Gastroesophageal sphincter (tissue), 3 donors: ENCODE measurements around the gene C1orf185.

Source experiments
- EP300 ChIP-seq: sonication (generic); formaldehyde crosslinking; IDR thresholded peaks from one replicate; pipeline ENCODE4 v1.6.1; 2017; ENCODE audit warnings: antibody characterized with exemption, mild to moderate bottlenecking
- POLR2A ChIP-seq, 2 donors: fragments of 450-650 bp; IDR thresholded peaks; one replicate each; pipeline ENCODE4 v1.6.1; 2017; ENCODE audit warnings: antibody characterized with exemption in 2 of 2, mild to moderate bottlenecking in 2 of 2, moderate library complexity in 1 of 2
- POLR2AphosphoS5 ChIP-seq: sonication (generic); formaldehyde crosslinking; IDR thresholded peaks from one replicate; pipeline ENCODE4 v1.6.1; 2017; ENCODE audit warnings: antibody characterized with exemption
- TF ChIP-seq, protein P1 (sequence below), 4 experiments: fragments of 200-600 bp in 2 of 4; fragments of 450-650 bp in 2 of 4; sonication (generic) in 1 of 4; IDR thresholded peaks; one replicate each; pipeline ENCODE4 v1.5.1; 2017 to 2019; ENCODE audit warnings: antibody characterized with exemption in 4 of 4, mild to moderate bottlenecking in 2 of 4, moderate library complexity in 2 of 4

DNA sequence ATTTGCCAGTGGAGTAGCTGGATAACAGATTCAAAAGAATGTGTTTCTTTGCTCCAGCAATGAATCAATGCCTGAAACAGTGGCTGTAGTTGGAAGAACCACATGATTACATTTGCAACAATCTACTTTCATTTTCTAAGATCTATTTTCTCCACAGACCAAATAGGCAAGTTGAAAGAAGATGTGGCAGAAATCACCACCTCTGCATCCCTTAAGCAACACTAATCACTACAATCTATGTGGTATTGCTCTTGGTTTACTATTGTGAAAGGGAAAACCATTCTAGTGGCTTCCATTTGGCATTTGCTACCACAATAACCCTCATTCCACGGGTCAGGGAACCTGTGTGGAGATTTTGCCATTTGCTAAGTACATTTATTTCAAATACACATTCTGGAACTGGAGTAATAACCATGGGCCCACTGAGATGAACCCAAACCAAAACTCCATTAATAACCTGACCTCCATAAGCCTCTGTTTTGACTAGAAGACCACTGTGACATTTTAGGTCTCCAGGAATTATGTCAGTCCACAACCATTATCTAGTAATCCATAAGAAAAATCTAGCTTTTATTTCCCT is 66.3 kb downstream of the C1orf185 start:
- TF ChIP-seq, protein P1, sequence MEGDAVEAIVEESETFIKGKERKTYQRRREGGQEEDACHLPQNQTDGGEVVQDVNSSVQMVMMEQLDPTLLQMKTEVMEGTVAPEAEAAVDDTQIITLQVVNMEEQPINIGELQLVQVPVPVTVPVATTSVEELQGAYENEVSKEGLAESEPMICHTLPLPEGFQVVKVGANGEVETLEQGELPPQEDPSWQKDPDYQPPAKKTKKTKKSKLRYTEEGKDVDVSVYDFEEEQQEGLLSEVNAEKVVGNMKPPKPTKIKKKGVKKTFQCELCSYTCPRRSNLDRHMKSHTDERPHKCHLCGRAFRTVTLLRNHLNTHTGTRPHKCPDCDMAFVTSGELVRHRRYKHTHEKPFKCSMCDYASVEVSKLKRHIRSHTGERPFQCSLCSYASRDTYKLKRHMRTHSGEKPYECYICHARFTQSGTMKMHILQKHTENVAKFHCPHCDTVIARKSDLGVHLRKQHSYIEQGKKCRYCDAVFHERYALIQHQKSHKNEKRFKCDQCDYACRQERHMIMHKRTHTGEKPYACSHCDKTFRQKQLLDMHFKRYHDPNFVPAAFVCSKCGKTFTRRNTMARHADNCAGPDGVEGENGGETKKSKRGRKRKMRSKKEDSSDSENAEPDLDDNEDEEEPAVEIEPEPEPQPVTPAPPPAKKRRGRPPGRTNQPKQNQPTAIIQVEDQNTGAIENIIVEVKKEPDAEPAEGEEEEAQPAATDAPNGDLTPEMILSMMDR (IDR thresholded peaks at IDR 0.05), result no peak
- no peak for TF ChIP-seq POLR2A (IDR thresholded peaks at IDR 0.05)
- no peak for TF ChIP-seq POLR2AphosphoS5
- TF ChIP-seq EP300, result no peak
